SU-DHL-6 (cell line): ENCODE data around the gene SLC9A9.

Experiments used
- CTCF ChIP-seq: fragments of 200-600 bp; sonication (generic); IDR thresholded peaks from one replicate; pipeline ENCODE4 v1.5.1; 2017; ENCODE audit warnings: antibody characterized with exemption, mild to moderate bottlenecking, low read length, moderate library complexity; ENCODE audit not compliant: insufficient read depth, poor library complexity, severe bottlenecking
- EZH2phosphoT487 ChIP-seq: fragments of 200-600 bp; sonication (generic), shearing (Covaris generic); conservative IDR thresholded peaks from 2 replicates; pipeline ENCODE4 v1.6.1; 2018; ENCODE audit warnings: mild to moderate bottlenecking, antibody characterized with exemption, low read length, moderate library complexity, mixed read lengths

GRCh38 chr3:143245692-143246091 lies 602.6 kb downstream of the SLC9A9 start:
- TF ChIP-seq CTCF (no peak), EZH2phosphoT487 (no peak)
